Measurements from ENCODE around the gene IL15RA.
"Not testable (repeated sequence)": the region's sequence is repeated elsewhere in the genome, so short reads cannot be mapped to it uniquely, and the experiment has no call there.

IL15RA gene

DNA sequence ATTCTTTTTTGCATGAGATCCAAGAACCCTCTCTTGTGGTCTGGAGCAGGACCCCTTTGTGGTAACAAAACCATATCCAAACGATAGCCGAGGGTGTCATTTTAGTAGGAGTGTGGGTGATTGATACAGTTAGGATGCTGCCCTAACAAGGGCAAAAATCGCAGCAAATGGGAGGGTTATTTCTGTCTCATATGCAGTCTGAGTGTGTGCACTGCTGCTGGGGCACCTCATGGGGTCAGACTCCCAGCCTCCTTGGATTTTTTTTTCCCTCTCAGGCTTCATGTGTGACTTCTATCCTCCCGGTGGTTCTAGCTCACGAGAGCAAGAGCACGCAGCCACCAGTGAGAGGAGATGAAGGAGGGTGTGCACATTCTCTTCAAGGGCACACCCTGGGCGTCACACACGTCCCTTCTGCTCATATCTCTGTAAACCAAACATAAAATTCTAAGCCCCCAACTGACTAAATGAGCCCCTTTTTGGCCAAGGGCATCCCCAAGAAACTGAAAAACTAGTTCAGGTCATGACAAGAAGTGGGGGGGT lies 28.6 kb upstream of the IL15RA start:
- no peak overlapping the region for H3K4me2 ChIP-seq (ENCODE audit: low read length)

GRCh38 chr10:6005161-6005804 lies 27.9 kb upstream of the IL15RA start:
- not testable (repeated sequence) for H3K27ac ChIP-seq (ENCODE audit: low read length); H3K4me3 ChIP-seq (ENCODE audit: low read length); H3K9ac ChIP-seq (ENCODE audit: low read length); H2AFZ ChIP-seq (ENCODE audit: low read depth, low read length); H3K4me1 ChIP-seq (ENCODE audit: low read length); H3K27me3 ChIP-seq (ENCODE audit: low read depth, low read length); H3K79me2 ChIP-seq (ENCODE audit: low read length); H3K9me3 ChIP-seq (ENCODE audit: insufficient read depth, low read length); H3K4me2 ChIP-seq (ENCODE audit: low read length); H3K36me3 ChIP-seq (replicated peaks; ENCODE audit: low read depth, low read length); H4K20me1 ChIP-seq (ENCODE audit: insufficient read depth, low read length)

More for the DNA sequence above, 28.6 kb upstream of the IL15RA start:
- no peak overlapping the region for H3K4me3 ChIP-seq (ENCODE audit: low read length)
- H3K9ac ChIP-seq (ENCODE audit: low read length) = no peak overlapping the region
- H3K4me1 ChIP-seq (ENCODE audit: low read length) = no peaks in the 10 kb centered on the region
- H3K9me3 ChIP-seq (ENCODE audit: insufficient read depth, low read length) = no peaks in the 10 kb centered on the region
- H3K27me3 ChIP-seq (ENCODE audit: low read depth, low read length) = no peaks in the 10 kb centered on the region
- H3K36me3 ChIP-seq (replicated peaks; ENCODE audit: low read depth, low read length) = no peaks in the 10 kb centered on the region
- H2AFZ ChIP-seq (ENCODE audit: low read depth, low read length) = no peak overlapping the region
- TF ChIP-seq EZH2phosphoT487 (IDR thresholded peaks at IDR 0.05; ENCODE audit: low read depth) = no peak
- TF ChIP-seq, protein P1, sequence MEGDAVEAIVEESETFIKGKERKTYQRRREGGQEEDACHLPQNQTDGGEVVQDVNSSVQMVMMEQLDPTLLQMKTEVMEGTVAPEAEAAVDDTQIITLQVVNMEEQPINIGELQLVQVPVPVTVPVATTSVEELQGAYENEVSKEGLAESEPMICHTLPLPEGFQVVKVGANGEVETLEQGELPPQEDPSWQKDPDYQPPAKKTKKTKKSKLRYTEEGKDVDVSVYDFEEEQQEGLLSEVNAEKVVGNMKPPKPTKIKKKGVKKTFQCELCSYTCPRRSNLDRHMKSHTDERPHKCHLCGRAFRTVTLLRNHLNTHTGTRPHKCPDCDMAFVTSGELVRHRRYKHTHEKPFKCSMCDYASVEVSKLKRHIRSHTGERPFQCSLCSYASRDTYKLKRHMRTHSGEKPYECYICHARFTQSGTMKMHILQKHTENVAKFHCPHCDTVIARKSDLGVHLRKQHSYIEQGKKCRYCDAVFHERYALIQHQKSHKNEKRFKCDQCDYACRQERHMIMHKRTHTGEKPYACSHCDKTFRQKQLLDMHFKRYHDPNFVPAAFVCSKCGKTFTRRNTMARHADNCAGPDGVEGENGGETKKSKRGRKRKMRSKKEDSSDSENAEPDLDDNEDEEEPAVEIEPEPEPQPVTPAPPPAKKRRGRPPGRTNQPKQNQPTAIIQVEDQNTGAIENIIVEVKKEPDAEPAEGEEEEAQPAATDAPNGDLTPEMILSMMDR (IDR thresholded peaks at IDR 0.05; ENCODE audit: low read depth, low read length) = no peak
- H3K79me2 ChIP-seq (ENCODE audit: low read length) = no peaks in the 10 kb centered on the region
- no peaks in the 10 kb centered on the region for H4K20me1 ChIP-seq (ENCODE audit: insufficient read depth, low read length)
- no peak overlapping the region for H3K27ac ChIP-seq (ENCODE audit: low read length)

GRCh38 chr10:6002809-6003510 lies 25.6 kb upstream of the IL15RA start:
- no peak for TF ChIP-seq EZH2phosphoT487 (IDR thresholded peaks at IDR 0.05; ENCODE audit: low read depth)
- TF ChIP-seq, protein P1 (IDR thresholded peaks at IDR 0.05; ENCODE audit: low read depth, low read length) = no peak
- Histone ChIP-seq H4K20me1 (ENCODE audit: insufficient read depth, low read length) (no peaks in the 10 kb centered on the region), H3K36me3 (replicated peaks; ENCODE audit: low read depth, low read length) (no peaks in the 10 kb centered on the region), H3K27me3 (ENCODE audit: low read depth, low read length) (no peaks in the 10 kb centered on the region), H3K4me3 (ENCODE audit: low read length) (no peak overlapping the region), H3K4me2 (ENCODE audit: low read length) (no peak overlapping the region), H3K27ac (ENCODE audit: low read length) (no peak overlapping the region), H3K79me2 (ENCODE audit: low read length) (no peaks in the 10 kb centered on the region), H3K4me1 (ENCODE audit: low read length) (no peaks in the 10 kb centered on the region), H3K9ac (ENCODE audit: low read length) (no peak overlapping the region), H3K9me3 (ENCODE audit: insufficient read depth, low read length) (no peaks in the 10 kb centered on the region), H2AFZ (ENCODE audit: low read depth, low read length) (no peak overlapping the region)

- H3K4me1 ChIP-seq (ENCODE audit: low read length) = no peaks in the 10 kb centered on the region
- H4K20me1 ChIP-seq (ENCODE audit: insufficient read depth, low read length) = no peaks in the 10 kb centered on the region
- H3K79me2 ChIP-seq (ENCODE audit: low read length) = no peaks in the 10 kb centered on the region
- H3K4me3 ChIP-seq (ENCODE audit: low read length) = no peak overlapping the region
- H3K27me3 ChIP-seq (ENCODE audit: low read depth, low read length) = no peaks in the 10 kb centered on the region
- H3K36me3 ChIP-seq (replicated peaks; ENCODE audit: low read depth, low read length) = no peaks in the 10 kb centered on the region
- no peak overlapping the region for H3K9ac ChIP-seq (ENCODE audit: low read length)
- no peak overlapping the region for H3K27ac ChIP-seq (ENCODE audit: low read length)
- H3K9me3 ChIP-seq (ENCODE audit: insufficient read depth, low read length) = no peaks in the 10 kb centered on the region
- no peak overlapping the region for H2AFZ ChIP-seq (ENCODE audit: low read depth, low read length)
- TF ChIP-seq EZH2phosphoT487 (IDR thresholded peaks at IDR 0.05; ENCODE audit: low read depth) = no peak
- TF ChIP-seq, protein P1 (IDR thresholded peaks at IDR 0.05; ENCODE audit: low read depth, low read length) = no peak
- no peak overlapping the region for H3K4me2 ChIP-seq (ENCODE audit: low read length)
These were observed 22.3 kb upstream of the IL15RA start for GRCh38 chr10:5999440-6000165.
